WTC11 (cell line): ENCODE data around the gene SMURF1. TPM values are rescaled to one million over a fixed set of nuclear protein-coding genes. Genes with fewer than 3 reads are reported as not detected.

Source experiments
- ATAC-seq: fragments of 200-7000 bp; cut with Tn5 transposase; 2 replicates; pipeline ENCODE4 v1.10.0; 2021; ENCODE audit warnings: mild to moderate bottlenecking, moderate library complexity
- CTCF ChIA-PET: fragments of 300-600 bp; sonication (Branson Sonifier 250); formaldehyde crosslinking; loops from one replicate; lab custom pipeline; 2021; ENCODE audit warnings: antibody characterized with exemption; lab: Charles Lee
- POLR2A ChIA-PET: fragments of 350-600 bp; sonication (Branson Sonifier 250); formaldehyde crosslinking; loops from one replicate; lab custom pipeline; 2021; ENCODE audit warnings: antibody characterized with exemption; lab: Charles Lee
- DNase-seq: peaks from one replicate; pipeline ENCODE4 v3.0.0; 2021; ENCODE audit warnings: low spot score
- H3K27ac Mint-ChIP-seq: 2 replicates; pipeline ENCODE4 v1.8.0; 2021; ENCODE audit warnings: mixed read lengths
- H3K27me3 Mint-ChIP-seq: 2 replicates; pipeline ENCODE4 v1.8.0; 2021; ENCODE audit warnings: low read depth, mild to moderate bottlenecking, moderate library complexity, mixed read lengths
- H3K36me3 Mint-ChIP-seq: 2 replicates; pipeline ENCODE4 v1.8.0; 2021; ENCODE audit warnings: mixed read lengths
- H3K4me1 Mint-ChIP-seq: 2 replicates; pipeline ENCODE4 v1.8.0; 2022; ENCODE audit warnings: mixed read lengths
- H3K4me3 Mint-ChIP-seq: 2 replicates; pipeline ENCODE4 v1.8.0; 2021; ENCODE audit warnings: mild to moderate bottlenecking, moderate library complexity, mixed read lengths
- H3K9me3 Mint-ChIP-seq: 2 replicates; pipeline ENCODE4 v1.8.0; 2021; ENCODE audit warnings: mixed read lengths
- AFF4 ChIP-seq: sonication (generic); formaldehyde crosslinking; IDR thresholded peaks from 2 replicates; pipeline ENCODE4 v1.8.1; 2023; ENCODE audit warnings: mild to moderate bottlenecking, missing genetic modification reagents, borderline replicate concordance
- ATF1 ChIP-seq: sonication (generic); formaldehyde crosslinking; IDR thresholded peaks from 2 replicates; pipeline ENCODE4 v1.8.1; 2023; ENCODE audit warnings: mild to moderate bottlenecking, moderate library complexity, missing genetic modification reagents
- ATF2 ChIP-seq: sonication (generic); formaldehyde crosslinking; IDR thresholded peaks from 2 replicates; pipeline ENCODE4 v1.8.1; 2022; ENCODE audit warnings: low read depth, missing genetic modification reagents, borderline replicate concordance
- CBFB ChIP-seq: sonication (generic); formaldehyde crosslinking; IDR thresholded peaks from 2 replicates; pipeline ENCODE4 v1.8.1; 2022; ENCODE audit warnings: mild to moderate bottlenecking, low read depth, missing genetic modification reagents
- CDX4 ChIP-seq: fragments of 250-450 bp; sonication (Bioruptor Pico); IDR thresholded peaks from 2 replicates; pipeline ENCODE4 v1.9.0; 2021; ENCODE audit warnings: moderate library complexity, mild to moderate bottlenecking, inconsistent platforms, borderline replicate concordance
- CREB1 ChIP-seq: sonication (generic); formaldehyde crosslinking; IDR thresholded peaks from 2 replicates; pipeline ENCODE4 v1.8.0; 2023; ENCODE audit warnings: mild to moderate bottlenecking, missing genetic modification reagents
- E2F5 ChIP-seq: sonication (generic); formaldehyde crosslinking; IDR thresholded peaks from 2 replicates; pipeline ENCODE4 v1.8.1; 2022; ENCODE audit warnings: mild to moderate bottlenecking, moderate library complexity, missing genetic modification reagents
- FOXK1 ChIP-seq: sonication (generic); formaldehyde crosslinking; IDR thresholded peaks from 2 replicates; pipeline ENCODE4 v1.8.0; 2022; ENCODE audit warnings: mild to moderate bottlenecking, moderate library complexity, missing genetic modification reagents
- JUN ChIP-seq: sonication (generic); formaldehyde crosslinking; IDR thresholded peaks from 2 replicates; pipeline ENCODE4 v1.8.0; 2023; ENCODE audit warnings: mild to moderate bottlenecking, missing genetic modification reagents
- KAT7 ChIP-seq: sonication (generic); formaldehyde crosslinking; IDR thresholded peaks from 2 replicates; pipeline ENCODE4 v1.8.1; 2023; ENCODE audit warnings: missing genetic modification reagents, mild to moderate bottlenecking, borderline replicate concordance
- MXD4 ChIP-seq: fragments of 250-450 bp; sonication (Bioruptor Pico); IDR thresholded peaks from 2 replicates; pipeline ENCODE4 v1.8.0; 2021; ENCODE audit warnings: mild to moderate bottlenecking, moderate library complexity, borderline replicate concordance
- MYBL2 ChIP-seq: sonication (generic); formaldehyde crosslinking; IDR thresholded peaks from 2 replicates; pipeline ENCODE4 v1.8.1; 2023; ENCODE audit warnings: mild to moderate bottlenecking, moderate library complexity, missing genetic modification reagents
- NFYB ChIP-seq: sonication (generic); formaldehyde crosslinking; conservative IDR thresholded peaks from 2 replicates; pipeline ENCODE4 v1.8.0; 2022; ENCODE audit warnings: low read depth, missing genetic modification reagents
- NR1H2 ChIP-seq: sonication (generic); formaldehyde crosslinking; IDR thresholded peaks from 2 replicates; pipeline ENCODE4 v1.9.0; 2021; ENCODE audit warnings: mild to moderate bottlenecking, moderate library complexity, missing genetic modification reagents
- SMAD4 ChIP-seq: sonication (generic); formaldehyde crosslinking; IDR thresholded peaks from 2 replicates; pipeline ENCODE4 v1.8.0; 2022; ENCODE audit warnings: mild to moderate bottlenecking, missing genetic modification reagents
- ZMAT4 ChIP-seq: fragments of 250-450 bp; sonication (Bioruptor Pico); IDR thresholded peaks from 2 replicates; pipeline ENCODE4 v1.9.0; 2021; ENCODE audit warnings: mild to moderate bottlenecking
- ZNF138 ChIP-seq: sonication (generic); formaldehyde crosslinking; conservative IDR thresholded peaks from 2 replicates; pipeline ENCODE4 v1.8.1; 2022; ENCODE audit warnings: mild to moderate bottlenecking, moderate library complexity, missing genetic modification reagents
- ZNF219 ChIP-seq: sonication (generic); formaldehyde crosslinking; IDR thresholded peaks from 2 replicates; pipeline ENCODE4 v1.8.0; 2023; ENCODE audit warnings: missing genetic modification reagents, mild to moderate bottlenecking, borderline replicate concordance
- ZNF232 ChIP-seq: sonication (generic); formaldehyde crosslinking; IDR thresholded peaks from 2 replicates; pipeline ENCODE4 v1.8.0; 2022; ENCODE audit warnings: mild to moderate bottlenecking, missing genetic modification reagents
- ZNF263 ChIP-seq: sonication (generic); formaldehyde crosslinking; IDR thresholded peaks from 2 replicates; pipeline ENCODE4 v1.8.1; 2022; ENCODE audit warnings: low read depth, mild to moderate bottlenecking, moderate library complexity, missing genetic modification reagents
- ZNF281 ChIP-seq: sonication (generic); formaldehyde crosslinking; IDR thresholded peaks from 2 replicates; pipeline ENCODE4 v1.8.0; 2023; ENCODE audit warnings: mild to moderate bottlenecking, missing genetic modification reagents
- ZSCAN18 ChIP-seq: fragments of 250-450 bp; sonication (Bioruptor Pico); IDR thresholded peaks from 2 replicates; pipeline ENCODE4 v2.1.2; 2022; ENCODE audit warnings: mild to moderate bottlenecking, moderate library complexity
- total RNA-seq: library from RNA; stranded (reverse); gene quantifications from 3 replicates; pipeline ENCODE4 v1.2.3, GENCODE V29; 2021

SMURF1 gene
- total RNA-seq, 1 experiment from 2014 or later: 23.2 TPM

- TF ChIP-seq ZNF281 (no peak), MYBL2 (CRISPR knock-in tag) (no peak), CDX4 (CRISPR knock-in tag) (no peak), ZNF263 (CRISPR knock-in tag) (no peak), ZNF138 (CRISPR knock-in tag) (no peak), MXD4 (CRISPR knock-in tag) (no peak), ATF2 (no peak), AFF4 (CRISPR knock-in tag) (no peak), NFYB (no peak), JUN (CRISPR knock-in tag) (no peak), CBFB (CRISPR knock-in tag) (no peak), ZNF232 (no peak), SMAD4 (CRISPR knock-in tag) (no peak), ATF1 (CRISPR knock-in tag) (no peak), E2F5 (CRISPR knock-in tag) (no peak)
These were observed 14.4 kb downstream of the SMURF1 start (continued) for GRCh38 chr7:99129536-99129935.

- no peak overlapping the region for H3K27ac Mint-ChIP-seq
These were observed 14.9 kb downstream of the SMURF1 start for GRCh38 chr7:99129001-99129400.

More at GRCh38 chr7:99129001-99129400, 14.9 kb downstream of the SMURF1 start:
- no peaks in the 10 kb centered on the region for H3K36me3 Mint-ChIP-seq
- TF ChIP-seq CREB1 (CRISPR knock-in tag): no peak
- TF ChIP-seq NR1H2 (CRISPR knock-in tag): no peak
- no peak for TF ChIP-seq ZSCAN18 (CRISPR knock-in tag)
- TF ChIP-seq ZMAT4 (CRISPR knock-in tag): no peak
- TF ChIP-seq ZNF219 (CRISPR knock-in tag): no peak
- TF ChIP-seq ZNF232: no peak
- no peak for TF ChIP-seq KAT7
- no peak for TF ChIP-seq FOXK1 (CRISPR knock-in tag)
- ATAC-seq (no peak), DNase-seq (no peak)
- ChIA-PET CTCF (no interaction called here), POLR2A (interaction anchor here (0.6 kb wide), 2 partner anchors 13 to 21 kb away, joined by 3 to 11 read pairs; no protein-coding TSS in a partner anchor)
- no peak overlapping the region for H3K4me3 Mint-ChIP-seq
- peaks cover 31% of the 10 kb centered on the region for H3K4me1 Mint-ChIP-seq
- no peaks in the 10 kb centered on the region for H3K9me3 Mint-ChIP-seq
- H3K27me3 Mint-ChIP-seq: no peaks in the 10 kb centered on the region
